HG02678 (cell line): ENCODE data around the gene SLC6A18.

Source experiments
- ATAC-seq: cut with Tn5 transposase; IDR thresholded peaks from one replicate; pipeline ENCODE4 v1.9.1; 2021; ENCODE audit warnings: mild to moderate bottlenecking, moderate library complexity; ENCODE audit not compliant: unreplicated experiment

SLC6A18 gene, protein sequence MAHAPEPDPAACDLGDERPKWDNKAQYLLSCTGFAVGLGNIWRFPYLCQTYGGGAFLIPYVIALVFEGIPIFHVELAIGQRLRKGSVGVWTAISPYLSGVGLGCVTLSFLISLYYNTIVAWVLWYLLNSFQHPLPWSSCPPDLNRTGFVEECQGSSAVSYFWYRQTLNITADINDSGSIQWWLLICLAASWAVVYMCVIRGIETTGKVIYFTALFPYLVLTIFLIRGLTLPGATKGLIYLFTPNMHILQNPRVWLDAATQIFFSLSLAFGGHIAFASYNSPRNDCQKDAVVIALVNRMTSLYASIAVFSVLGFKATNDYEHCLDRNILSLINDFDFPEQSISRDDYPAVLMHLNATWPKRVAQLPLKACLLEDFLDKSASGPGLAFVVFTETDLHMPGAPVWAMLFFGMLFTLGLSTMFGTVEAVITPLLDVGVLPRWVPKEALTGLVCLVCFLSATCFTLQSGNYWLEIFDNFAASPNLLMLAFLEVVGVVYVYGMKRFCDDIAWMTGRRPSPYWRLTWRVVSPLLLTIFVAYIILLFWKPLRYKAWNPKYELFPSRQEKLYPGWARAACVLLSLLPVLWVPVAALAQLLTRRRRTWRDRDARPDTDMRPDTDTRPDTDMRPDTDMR

GRCh38 chr5:1225081-1225480 is at the start of gene SLC6A18:
TSS of gene SLC6A18 (plus strand) at chr5:1225381. CDS start at chr5:1225478, 97 bp downstream.
- no peak for ATAC-seq

DNA sequence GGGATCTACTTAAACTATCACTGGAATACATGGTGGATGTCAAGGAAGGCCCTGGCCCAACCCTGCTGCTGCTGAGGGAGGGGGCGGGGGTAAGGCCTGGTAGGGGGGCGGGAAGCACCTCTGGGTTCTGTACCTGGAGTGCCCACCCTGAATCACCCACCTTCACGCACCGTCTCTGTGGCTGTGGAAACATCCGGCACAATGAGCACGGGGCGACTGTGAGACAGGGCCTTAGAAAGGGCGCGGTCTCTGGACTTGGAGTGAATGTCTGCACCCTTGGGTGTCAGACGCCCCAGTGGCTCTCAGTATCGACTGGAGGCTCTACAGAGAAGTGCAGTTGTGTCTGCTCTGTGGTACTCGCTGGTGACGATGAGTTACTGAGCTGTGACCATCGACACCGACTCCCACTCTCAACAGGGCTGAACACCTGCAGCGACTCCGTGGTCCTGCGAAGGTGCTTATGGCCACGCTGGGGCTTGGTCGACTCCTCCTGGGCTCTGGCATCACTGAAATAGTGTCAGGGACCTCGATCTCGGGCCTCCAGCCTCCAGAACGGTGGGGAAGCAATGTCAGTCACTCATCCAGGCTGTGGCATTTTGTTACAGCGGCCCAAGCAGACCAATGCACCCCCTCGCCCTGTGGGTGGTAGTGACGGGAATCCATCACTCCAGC is 49.2 kb upstream of the SLC6A18 start:
- no peak for ATAC-seq

DNA sequence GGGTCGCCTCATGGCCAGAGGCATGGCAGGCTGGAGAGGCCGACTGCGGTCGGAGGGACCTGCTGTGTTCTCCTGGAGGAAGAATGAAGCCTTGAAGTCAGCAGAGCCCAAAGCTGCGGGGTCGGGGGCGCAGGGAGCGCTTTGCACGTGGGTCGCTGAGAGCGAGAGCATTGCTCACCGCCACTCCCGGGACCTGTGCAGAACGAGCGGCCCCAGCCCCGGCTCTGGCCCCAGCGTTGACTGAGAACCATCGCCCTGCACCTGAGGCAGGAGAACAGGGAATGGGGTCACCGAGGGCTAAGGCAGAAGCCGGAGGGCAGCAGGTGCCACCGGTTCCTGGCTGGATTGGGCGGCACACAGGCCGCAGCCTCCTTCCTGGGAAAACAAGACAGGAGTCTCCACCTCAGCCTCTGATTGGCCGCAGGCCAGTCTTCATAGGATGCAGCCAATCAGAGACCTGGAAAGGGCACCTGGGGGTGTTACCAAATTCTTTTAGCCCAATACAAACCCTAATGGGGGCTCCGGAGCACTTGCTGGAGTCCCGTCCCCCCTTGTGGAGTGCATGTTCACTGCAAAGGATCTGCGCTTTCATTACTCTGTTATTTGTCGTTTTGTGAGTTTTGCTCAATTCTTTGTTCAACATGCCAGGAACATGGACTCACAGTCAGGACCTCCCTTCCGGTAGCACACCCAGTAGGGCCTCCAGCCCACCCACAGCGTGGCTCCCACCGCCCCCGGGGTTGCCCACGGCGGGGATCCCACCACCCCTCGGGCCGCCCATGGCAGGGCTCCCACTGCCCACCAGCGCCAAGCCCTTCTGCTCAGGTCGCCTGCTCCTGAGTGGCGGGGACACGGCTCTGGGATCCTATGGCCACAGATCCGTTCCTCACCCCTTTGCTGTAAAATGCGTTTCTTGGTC is 48.4 kb upstream of the SLC6A18 start:
- no peak for ATAC-seq

DNA sequence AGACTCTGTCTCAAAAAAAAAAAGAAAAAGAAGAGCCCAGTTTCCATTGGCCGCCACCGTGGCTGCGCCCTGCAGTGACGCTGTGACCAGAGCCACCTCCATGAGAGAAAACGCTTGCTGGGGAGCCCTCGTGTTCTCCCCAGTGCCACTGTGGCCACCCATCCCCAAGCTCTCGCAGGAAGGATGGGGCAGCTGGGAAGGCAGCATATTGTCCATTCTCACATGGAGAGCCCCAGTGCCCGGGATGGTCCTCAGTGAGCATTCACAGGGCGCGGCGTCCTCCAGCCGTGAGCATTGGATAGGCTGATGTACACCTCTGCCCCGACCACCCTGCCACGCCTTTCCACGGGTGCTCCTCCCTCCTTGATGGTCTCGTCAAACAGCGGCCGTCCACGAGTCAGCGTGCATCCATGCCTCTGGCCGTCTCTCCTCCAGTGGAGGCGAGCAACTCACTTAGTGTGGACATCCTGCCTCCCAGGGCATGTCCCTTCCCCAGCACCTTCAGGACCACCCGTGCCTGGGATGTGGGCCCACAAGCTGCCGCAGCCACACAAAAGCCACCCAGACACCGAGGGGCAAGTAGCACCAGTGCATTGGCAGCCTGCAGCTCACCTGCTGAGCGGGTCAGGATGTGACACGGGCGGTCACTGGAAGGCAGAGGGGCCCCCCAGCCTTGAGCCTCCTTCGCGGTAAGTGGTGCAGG is 47.2 kb upstream of the SLC6A18 start:
- no peak for ATAC-seq

DNA sequence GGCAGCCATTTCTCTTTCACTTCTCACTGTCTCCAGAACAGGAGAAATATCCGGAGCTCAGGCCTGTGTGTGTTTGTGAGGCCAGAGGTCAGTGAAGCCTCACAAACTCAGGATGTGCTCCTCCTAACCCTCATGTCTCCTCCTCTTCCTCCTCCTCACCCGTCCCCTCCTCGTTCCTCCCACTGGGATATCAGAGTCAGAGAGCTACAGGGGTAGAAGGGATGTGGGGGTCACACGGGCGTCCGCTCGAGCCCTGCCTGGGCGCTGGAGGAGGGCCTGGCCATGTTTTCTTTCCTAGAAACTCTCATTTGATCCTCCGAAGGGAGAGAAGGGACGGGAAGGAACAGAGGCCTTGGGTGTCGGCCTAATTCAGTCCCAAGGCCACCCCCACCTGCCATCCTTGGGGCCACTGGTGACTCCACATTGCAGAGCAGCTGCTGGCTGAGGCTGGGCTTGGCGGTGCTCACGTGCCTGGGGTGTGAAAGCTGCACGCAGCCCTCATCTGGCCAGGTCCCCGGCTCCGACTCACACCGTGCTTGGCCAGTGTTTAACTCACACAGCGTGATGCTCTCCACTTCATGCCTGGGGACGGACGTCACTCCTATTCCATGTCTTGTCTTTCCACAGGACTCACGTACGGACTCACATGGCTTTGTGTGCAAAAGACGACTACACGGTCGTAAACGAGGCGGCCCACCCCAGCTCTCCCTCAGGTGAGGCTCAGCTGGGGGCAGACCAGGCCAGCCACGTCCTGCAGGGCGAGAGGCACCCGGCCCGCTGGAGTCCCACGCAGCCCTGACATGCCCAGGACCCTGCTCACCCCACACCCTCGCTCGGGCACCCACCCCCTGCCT is 46.4 kb upstream of the SLC6A18 start:
- ATAC-seq = no peak

- no peak for ATAC-seq
Measured at GRCh38 chr5:1179383-1179715, 45.8 kb upstream of the SLC6A18 start.

DNA sequence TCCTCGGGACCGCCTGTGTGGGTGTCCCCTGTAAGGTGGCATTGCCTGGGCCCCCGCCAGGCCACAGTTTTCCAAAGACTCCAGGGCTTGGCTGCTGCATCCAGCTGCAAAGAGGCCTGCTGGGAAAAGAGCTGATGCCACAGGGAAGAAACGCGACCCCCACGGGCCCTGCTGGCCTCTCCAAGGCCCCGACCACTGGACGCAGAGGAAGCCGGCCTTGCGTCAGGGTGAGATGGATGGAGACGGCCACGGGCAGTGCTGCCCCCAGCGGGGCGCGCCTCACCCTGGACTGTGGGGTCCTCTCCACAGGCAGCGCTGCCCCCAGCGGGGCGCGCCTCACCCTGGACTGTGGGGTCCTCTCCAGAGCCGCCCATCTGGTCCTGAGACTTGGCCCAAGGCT is 45.1 kb upstream of the SLC6A18 start:
- ATAC-seq = no peak

DNA sequence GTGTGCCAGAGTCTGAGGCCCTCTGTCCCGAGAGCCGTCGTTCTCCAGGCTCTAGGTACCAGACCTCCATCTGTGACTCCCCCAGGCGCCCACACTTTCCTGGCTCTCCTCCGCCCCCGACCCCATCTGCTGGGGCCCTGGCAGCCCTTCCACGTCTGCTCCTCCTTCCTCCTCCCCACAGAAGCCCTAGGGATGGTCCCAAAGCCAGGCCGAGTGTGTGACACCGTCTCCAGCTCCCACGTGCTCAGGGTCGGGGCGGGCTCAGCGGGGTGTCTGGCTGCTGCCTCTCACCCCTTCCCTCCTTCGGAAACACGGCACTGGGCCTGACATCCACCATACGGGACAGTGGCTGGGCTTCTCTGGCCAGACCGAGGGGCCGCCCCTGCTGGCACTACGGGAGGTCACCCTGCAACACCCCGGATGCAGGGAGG is 44.3 kb upstream of the SLC6A18 start:
- ATAC-seq = no peak

GRCh38 chr5:1181451-1182359 is 43.5 kb upstream of the SLC6A18 start:
- no peak for ATAC-seq

- no peak for ATAC-seq
Measured at GRCh38 chr5:1182360-1182632, 42.9 kb upstream of the SLC6A18 start.

DNA sequence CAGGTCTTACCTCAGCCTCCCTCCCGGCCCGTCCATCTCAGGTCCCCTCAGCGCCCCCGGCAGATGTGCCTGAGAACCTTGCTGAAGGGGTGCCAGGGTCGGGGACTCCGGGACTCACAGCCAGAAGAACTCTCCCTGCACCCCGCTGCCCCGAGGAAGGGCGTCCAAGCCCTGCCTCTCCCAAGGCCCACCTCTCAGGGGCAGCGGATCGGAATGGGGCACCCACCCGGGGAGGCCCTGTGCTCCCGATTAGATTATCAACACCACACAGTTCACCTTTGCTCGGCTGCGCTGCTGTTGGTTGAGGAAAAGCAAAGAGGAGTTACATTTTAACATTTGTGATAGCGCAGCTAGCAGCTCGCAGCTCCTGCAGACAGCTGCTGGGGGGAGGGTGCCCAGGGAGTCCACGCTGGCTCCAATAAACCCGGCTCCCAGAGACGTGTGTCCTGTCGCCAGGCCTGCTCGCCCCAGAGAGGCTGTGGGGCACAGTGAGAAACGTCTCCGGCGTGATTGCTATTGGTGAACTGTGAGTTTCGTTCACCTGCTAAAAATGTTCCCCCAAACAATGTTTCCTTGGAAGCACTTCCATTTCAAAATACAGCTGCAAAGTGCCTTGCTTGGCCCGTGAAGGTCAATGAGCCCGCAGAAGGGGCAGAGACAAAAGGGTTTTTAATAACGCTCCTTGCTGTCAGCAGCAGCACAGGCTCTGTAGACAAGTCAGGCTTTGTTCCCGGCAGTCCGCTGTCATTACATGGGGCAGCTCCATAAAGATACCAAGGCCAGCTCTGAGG is 42.4 kb upstream of the SLC6A18 start:
- no peak for ATAC-seq

- ATAC-seq = no peak
Measured at GRCh38 chr5:1183424-1184162, 41.6 kb upstream of the SLC6A18 start.

- no peak for ATAC-seq
Measured at GRCh38 chr5:1184163-1184470, 41.1 kb upstream of the SLC6A18 start.

- ATAC-seq = no peak
Measured at GRCh38 chr5:1184481-1184880, 40.7 kb upstream of the SLC6A18 start.

- ATAC-seq = no peak
Measured at GRCh38 chr5:1185038-1185627, 40.0 kb upstream of the SLC6A18 start.

DNA sequence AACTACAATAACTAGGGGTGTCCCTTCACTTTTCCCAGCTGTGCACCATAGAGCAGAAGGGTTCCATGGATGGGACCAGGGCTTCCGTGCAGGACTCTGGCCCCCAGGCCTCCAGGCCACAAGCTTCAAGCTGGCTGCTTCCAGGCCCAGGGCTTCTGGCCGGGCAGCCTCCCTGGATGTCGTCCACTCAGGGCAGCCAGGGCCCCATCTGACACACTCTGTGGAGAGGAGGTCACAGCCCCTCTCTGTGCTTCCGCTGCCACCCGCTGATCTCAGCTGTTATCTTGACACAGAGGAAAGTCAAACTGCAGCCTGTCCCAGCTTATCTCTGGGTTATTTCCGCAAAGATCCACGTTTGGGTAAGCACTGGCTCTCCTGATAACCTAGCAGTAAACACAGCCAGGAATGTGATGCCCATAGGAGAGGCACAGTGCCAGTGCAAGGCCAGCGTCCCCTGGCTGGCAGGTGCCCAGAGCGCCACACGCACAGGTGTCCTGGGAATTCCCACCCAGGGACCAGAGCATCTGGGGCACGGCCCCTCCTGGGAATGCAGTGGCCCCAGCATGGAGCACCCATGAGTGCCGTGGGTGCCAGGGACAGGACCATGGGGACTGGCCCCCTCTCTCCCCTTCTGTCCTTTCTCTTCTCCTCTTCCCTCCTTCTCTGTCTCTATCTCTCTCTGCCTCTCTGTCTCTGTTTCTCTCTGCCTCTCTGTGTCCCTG is 39.4 kb upstream of the SLC6A18 start:
- no peak for ATAC-seq
